GM23338 (cell line): Measurements from ENCODE around the gene SLC16A12.

Source experiments
- CREB1 ChIP-seq: fragments of 250-450 bp; sonication (Bioruptor Pico); IDR thresholded peaks from 2 replicates; pipeline ENCODE4 v1.5.0; 2020; ENCODE audit warnings: low read depth, mild to moderate bottlenecking, moderate library complexity
- EZH2 ChIP-seq: fragments of 200-600 bp; sonication (generic); IDR thresholded peaks from one replicate; pipeline ENCODE4 v1.8.0; 2017; ENCODE audit warnings: antibody characterized with exemption, mild to moderate bottlenecking, low read depth; ENCODE audit not compliant: unreplicated experiment
- EZH2phosphoT487 ChIP-seq: fragments of 200-600 bp; sonication (generic); IDR thresholded peaks from one replicate; pipeline ENCODE4 v1.8.1; 2018; ENCODE audit warnings: antibody characterized with exemption; ENCODE audit not compliant: unreplicated experiment
- NANOG ChIP-seq: IDR thresholded peaks from 2 replicates; pipeline ENCODE4 v1.6.1; 2016; ENCODE audit warnings: antibody characterized with exemption, borderline replicate concordance
- POLR2AphosphoS5 ChIP-seq: IDR thresholded peaks from 2 replicates; pipeline ENCODE4 v1.6.1; 2016; ENCODE audit warnings: antibody characterized with exemption, low read depth
- STAT1 ChIP-seq: IDR thresholded peaks from one replicate; pipeline ENCODE4 v1.6.1; 2016; ENCODE audit warnings: antibody characterized with exemption; ENCODE audit not compliant: unreplicated experiment
- ZNF114 ChIP-seq: fragments of 250-450 bp; sonication (Bioruptor Pico); IDR thresholded peaks from 2 replicates; pipeline ENCODE4 v1.5.0; 2020; ENCODE audit warnings: mild to moderate bottlenecking, moderate library complexity
- TF ChIP-seq, protein P1 (sequence below), 2 experiments: fragments of 200-600 bp in 1 of 2; sonication (generic) in 1 of 2; conservative IDR thresholded peaks; 2 replicates each; pipeline versions ENCODE4 v1.5.1 to v1.6.1; 2016 to 2017; ENCODE audit warnings: antibody characterized with exemption in 2 of 2, low read depth in 2 of 2, mild to moderate bottlenecking in 2 of 2, moderate library complexity in 1 of 2
- TF ChIP-seq, protein P2 (sequence below): IDR thresholded peaks from one replicate; pipeline ENCODE4 v1.6.1; 2018; ENCODE audit warnings: antibody characterized with exemption; ENCODE audit not compliant: unreplicated experiment
- TF ChIP-seq, protein P3 (sequence below): IDR thresholded peaks from 2 replicates; pipeline ENCODE4 v1.6.1; 2016; ENCODE audit warnings: antibody characterized with exemption

DNA sequence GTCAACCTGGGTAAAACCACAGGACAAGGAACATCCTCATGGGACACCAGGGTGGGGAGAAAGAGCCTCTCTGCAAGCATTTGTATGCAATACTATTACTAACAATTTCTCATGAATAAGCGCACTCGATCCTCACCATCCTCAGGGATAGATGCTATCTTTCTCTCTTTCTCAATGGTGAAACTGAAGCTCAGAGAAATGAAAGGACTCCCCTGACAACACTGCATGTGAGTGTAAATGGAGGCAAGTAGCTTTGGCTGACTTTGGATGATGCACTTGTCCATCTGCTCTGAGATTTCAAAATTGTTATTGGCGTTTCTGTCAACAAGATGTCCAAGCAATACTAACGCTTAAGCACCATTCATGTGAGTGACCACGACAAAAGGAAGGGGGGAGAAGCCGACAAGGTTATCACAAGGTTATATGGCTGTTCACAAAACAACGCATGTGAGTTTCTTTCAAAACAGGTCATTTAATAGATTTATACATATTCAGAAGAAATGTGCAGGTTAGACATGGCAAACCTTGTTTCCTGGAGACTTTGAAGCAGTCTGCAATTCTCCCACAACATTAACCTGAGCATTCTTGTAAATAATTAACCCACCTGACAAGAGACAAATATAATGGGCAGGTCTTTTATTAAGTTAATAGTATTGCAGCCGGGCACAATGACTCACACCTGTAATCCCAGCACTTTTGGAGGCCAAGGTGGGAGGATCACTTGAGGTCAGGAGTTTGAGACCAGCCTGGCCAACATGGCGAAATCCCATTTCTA is 67.0 kb downstream of the SLC16A12 start:
- TF ChIP-seq EZH2 (no peak), EZH2phosphoT487 (no peak), CREB1 (no peak), POLR2AphosphoS5 (no peak), NANOG (no peak), ZNF114 (CRISPR knock-in tag) (no peak), STAT1 (no peak)
- TF ChIP-seq, protein P1, sequence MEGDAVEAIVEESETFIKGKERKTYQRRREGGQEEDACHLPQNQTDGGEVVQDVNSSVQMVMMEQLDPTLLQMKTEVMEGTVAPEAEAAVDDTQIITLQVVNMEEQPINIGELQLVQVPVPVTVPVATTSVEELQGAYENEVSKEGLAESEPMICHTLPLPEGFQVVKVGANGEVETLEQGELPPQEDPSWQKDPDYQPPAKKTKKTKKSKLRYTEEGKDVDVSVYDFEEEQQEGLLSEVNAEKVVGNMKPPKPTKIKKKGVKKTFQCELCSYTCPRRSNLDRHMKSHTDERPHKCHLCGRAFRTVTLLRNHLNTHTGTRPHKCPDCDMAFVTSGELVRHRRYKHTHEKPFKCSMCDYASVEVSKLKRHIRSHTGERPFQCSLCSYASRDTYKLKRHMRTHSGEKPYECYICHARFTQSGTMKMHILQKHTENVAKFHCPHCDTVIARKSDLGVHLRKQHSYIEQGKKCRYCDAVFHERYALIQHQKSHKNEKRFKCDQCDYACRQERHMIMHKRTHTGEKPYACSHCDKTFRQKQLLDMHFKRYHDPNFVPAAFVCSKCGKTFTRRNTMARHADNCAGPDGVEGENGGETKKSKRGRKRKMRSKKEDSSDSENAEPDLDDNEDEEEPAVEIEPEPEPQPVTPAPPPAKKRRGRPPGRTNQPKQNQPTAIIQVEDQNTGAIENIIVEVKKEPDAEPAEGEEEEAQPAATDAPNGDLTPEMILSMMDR (conservative IDR thresholded peaks at IDR 0.05; ENCODE audit: low read depth in 2 of 2), result no peak
- TF ChIP-seq, protein P2, sequence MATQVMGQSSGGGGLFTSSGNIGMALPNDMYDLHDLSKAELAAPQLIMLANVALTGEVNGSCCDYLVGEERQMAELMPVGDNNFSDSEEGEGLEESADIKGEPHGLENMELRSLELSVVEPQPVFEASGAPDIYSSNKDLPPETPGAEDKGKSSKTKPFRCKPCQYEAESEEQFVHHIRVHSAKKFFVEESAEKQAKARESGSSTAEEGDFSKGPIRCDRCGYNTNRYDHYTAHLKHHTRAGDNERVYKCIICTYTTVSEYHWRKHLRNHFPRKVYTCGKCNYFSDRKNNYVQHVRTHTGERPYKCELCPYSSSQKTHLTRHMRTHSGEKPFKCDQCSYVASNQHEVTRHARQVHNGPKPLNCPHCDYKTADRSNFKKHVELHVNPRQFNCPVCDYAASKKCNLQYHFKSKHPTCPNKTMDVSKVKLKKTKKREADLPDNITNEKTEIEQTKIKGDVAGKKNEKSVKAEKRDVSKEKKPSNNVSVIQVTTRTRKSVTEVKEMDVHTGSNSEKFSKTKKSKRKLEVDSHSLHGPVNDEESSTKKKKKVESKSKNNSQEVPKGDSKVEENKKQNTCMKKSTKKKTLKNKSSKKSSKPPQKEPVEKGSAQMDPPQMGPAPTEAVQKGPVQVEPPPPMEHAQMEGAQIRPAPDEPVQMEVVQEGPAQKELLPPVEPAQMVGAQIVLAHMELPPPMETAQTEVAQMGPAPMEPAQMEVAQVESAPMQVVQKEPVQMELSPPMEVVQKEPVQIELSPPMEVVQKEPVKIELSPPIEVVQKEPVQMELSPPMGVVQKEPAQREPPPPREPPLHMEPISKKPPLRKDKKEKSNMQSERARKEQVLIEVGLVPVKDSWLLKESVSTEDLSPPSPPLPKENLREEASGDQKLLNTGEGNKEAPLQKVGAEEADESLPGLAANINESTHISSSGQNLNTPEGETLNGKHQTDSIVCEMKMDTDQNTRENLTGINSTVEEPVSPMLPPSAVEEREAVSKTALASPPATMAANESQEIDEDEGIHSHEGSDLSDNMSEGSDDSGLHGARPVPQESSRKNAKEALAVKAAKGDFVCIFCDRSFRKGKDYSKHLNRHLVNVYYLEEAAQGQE, result no peak
- TF ChIP-seq, protein P3, sequence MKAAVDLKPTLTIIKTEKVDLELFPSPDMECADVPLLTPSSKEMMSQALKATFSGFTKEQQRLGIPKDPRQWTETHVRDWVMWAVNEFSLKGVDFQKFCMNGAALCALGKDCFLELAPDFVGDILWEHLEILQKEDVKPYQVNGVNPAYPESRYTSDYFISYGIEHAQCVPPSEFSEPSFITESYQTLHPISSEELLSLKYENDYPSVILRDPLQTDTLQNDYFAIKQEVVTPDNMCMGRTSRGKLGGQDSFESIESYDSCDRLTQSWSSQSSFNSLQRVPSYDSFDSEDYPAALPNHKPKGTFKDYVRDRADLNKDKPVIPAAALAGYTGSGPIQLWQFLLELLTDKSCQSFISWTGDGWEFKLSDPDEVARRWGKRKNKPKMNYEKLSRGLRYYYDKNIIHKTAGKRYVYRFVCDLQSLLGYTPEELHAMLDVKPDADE, result no peak
